GM12891 (cell line): ENCODE measurements around the gene ICOS. TPM values are rescaled to one million over a fixed set of nuclear protein-coding genes. Genes with fewer than 3 reads are reported as not detected.

Source experiments
- DNase-seq: peaks from one replicate; pipeline ENCODE4 v3.0.0; 2011; ENCODE audit warnings: low spot score; ENCODE audit not compliant: insufficient read length
- FAIRE-seq: peaks from 2 replicates; lab custom pipeline; 2011; peaks lifted over from hg19 to GRCh38; lab: Jason Lieb, UNC
- PAX5 ChIP-seq: IDR thresholded peaks from 2 replicates; pipeline ENCODE4 v1.6.1; 2011; ENCODE audit warnings: low read length, moderate library complexity, mild to moderate bottlenecking; ENCODE audit not compliant: insufficient read depth, severe bottlenecking
- POLR2A ChIP-seq: IDR thresholded peaks from 2 replicates; pipeline ENCODE4 v1.6.1; 2011; ENCODE audit warnings: low read depth, low read length, control low read depth
- POLR2AphosphoS5 ChIP-seq: IDR thresholded peaks from 2 replicates; pipeline ENCODE4 v1.6.1; 2011; ENCODE audit warnings: low read depth, low read length, control low read depth
- POU2F2 ChIP-seq: IDR thresholded peaks from 2 replicates; pipeline ENCODE4 v1.6.1; 2011; ENCODE audit warnings: low read depth, mild to moderate bottlenecking, control low read depth, low read length, moderate library complexity
- SPI1 ChIP-seq: IDR thresholded peaks from 2 replicates; pipeline ENCODE4 v1.6.1; 2011; ENCODE audit warnings: low read depth, low read length, control low read depth
- TAF1 ChIP-seq: IDR thresholded peaks from 2 replicates; pipeline ENCODE4 v1.6.1; 2011; ENCODE audit warnings: low read depth, low read length, control low read depth
- polyA plus RNA-seq: library from polyadenylated mRNA; unstranded; fragments of >200 nt; gene quantifications from one replicate; pipeline ENCODE4 v1.2.1, GENCODE V29; 2012; ENCODE audit warnings: low read depth, missing spikeins, inconsistent platforms; ENCODE audit not compliant: missing spikeins

Gene ICOS, protein sequence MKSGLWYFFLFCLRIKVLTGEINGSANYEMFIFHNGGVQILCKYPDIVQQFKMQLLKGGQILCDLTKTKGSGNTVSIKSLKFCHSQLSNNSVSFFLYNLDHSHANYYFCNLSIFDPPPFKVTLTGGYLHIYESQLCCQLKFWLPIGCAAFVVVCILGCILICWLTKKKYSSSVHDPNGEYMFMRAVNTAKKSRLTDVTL
- 0.05 TPM for polyA plus RNA-seq

DNA sequence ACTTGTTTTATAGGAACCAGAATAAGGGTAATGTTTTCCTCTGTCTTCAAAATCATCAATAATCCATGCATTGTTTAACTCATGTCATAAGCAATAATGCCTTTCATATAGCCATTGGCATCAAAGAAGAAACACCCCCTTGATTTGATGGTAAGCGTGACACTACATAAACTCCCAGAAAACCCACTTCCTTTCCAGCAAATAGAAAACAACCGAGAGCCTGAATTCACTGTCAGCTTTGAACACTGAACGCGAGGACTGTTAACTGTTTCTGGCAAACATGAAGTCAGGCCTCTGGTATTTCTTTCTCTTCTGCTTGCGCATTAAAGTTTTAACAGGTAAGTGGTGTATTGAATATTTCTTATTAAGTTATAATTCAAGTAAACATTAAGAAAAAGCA is at the start of gene ICOS:
ICOS (plus strand) TSS at position 229 of the 400 bp plus-strand sequence; CDS start at position 281, 52 bp downstream.
- FAIRE-seq (no peak), DNase-seq (no peak)

DNA sequence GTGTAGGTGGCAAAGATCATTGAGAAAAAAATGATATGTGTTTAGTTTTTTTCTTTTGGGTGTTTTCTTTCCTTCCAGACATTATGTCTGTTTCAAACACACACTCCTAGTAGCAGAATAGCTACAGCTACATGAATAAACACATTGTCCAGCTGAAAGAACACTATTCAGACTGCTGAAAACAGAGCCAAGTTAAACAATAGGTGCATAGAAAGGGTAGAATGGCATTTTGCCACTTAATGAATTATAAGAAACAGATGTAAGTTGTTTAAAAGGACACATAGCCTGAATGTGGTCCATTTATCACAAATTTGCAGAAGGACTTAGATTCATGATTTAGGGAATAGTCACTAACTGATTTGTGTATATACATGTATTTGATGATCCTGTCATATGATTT is 48.9 kb upstream of the ICOS start:
- DNase-seq: no peak
- no peak for TF ChIP-seq POLR2A
- TF ChIP-seq POU2F2: no peak
- no peak for FAIRE-seq

More for the DNA sequence above, at the start of gene ICOS:
- no peak for TF ChIP-seq TAF1
- no peak for TF ChIP-seq POLR2A
- no peak for TF ChIP-seq POU2F2
- TF ChIP-seq POLR2AphosphoS5: no peak
- no peak for TF ChIP-seq SPI1
- TF ChIP-seq PAX5: no peak

DNA sequence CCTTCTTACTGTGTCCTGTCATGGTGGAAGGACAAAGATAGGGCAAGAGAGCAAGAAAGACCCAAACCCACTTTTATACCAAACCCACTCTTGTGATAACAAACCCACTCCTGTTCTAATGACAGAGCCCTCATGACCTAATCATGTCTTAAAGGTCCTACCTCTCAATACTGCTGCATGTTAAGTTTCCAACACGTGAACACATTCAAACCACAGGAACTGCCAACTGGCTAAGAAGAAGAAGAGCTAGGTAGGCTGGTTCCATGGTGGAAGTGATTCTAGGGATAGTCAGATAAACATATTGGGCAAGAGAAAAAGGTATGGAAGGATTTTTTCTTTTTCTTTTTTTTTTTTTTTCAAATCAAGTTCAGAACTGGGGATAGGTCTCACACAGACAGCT is 47.0 kb upstream of the ICOS start:
- FAIRE-seq: no peak
- no peak for DNase-seq
- TF ChIP-seq PAX5 (no peak), TAF1 (no peak), POLR2AphosphoS5 (no peak), POU2F2 (no peak)

DNA sequence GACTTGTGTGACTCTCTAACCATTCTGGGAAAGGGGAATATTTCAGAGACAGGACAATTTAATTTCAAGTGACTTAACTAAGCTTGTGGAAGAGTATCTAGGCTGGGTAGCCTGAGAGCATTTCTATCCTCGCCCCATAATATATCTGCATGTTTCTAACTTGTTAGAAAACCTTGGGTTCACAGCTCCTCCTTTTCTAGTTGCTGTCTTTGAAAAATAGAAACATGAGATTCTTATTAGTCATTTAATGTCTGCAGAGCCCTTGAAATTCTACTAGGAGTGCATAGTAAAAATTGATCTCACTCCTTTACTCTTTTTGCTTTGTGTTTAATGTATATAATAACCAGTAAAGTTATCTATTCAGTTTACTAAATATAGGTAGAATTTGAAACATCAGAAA is 46.6 kb upstream of the ICOS start:
- no peak for DNase-seq
- no peak for FAIRE-seq
- TF ChIP-seq SPI1 (no peak), POLR2AphosphoS5 (no peak), POU2F2 (no peak), POLR2A (no peak), PAX5 (no peak)

DNA sequence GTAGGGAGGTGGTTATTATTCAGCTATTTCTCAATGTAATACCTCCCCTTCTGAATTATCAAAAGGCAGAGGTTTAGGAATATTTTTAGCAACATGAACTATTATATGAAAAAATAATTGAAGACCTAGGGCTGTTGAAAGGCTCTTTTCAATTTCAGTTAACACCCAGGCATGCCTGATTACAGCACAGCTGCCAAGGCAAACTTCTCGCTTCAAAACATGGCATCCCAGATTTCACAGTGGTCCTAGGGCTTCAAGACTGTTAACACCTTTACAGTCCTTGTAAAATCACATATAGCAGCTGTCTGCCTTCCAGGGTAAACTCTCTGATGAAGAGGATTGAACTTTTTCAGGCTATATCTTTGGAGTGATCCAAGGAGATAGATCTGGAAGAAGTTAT is 45.8 kb upstream of the ICOS start:
- DNase-seq: no peak
- TF ChIP-seq POU2F2 (no peak), SPI1 (no peak), POLR2AphosphoS5 (no peak), TAF1 (no peak), PAX5 (no peak), POLR2A (no peak)
- no peak for FAIRE-seq

DNA sequence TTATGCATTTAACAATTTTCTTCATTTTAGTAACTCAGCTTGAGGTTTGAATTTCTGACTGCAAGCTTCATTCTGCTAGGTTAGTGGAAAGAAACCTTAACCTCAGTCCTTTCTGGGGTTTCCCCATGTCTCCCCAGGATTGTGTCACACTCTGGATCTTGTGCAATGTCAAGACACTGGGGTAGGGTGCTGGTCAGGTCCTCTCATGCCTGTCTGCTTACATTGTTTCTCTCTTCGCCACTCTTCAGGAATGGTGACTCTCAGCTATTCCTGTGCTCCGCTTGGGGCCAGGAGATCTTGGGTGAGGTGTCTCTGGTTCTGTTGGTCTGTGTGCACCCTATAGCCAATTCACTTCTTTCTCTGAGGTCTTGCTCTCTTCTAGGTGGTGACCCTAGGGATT is 45.1 kb upstream of the ICOS start:
- TF ChIP-seq PAX5 (no peak), SPI1 (no peak), POLR2AphosphoS5 (no peak), TAF1 (no peak), POLR2A (no peak), POU2F2 (no peak)

DNA sequence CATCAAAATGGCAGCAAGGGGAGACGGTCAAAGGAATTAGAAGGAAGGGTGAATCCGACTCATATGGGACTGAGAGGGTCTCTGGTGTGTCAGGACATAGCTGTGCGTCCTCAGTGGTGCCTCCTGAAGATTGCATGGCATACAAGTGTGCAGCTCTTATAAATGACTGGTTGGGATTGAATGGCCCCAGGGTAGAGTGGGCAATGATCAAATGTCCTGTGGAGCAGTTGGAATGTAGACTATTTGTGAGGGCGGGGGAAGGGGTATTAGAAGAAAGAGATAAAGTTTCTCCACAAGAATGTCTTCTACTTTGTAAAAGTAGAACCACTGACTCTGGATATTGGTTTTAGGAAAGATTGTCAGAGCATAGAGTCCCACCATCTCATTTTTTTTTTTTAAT is 44.4 kb upstream of the ICOS start:
- FAIRE-seq: no peak
- DNase-seq: no peak
- no peak for TF ChIP-seq PAX5
- no peak for TF ChIP-seq SPI1
- TF ChIP-seq POU2F2: no peak
- TF ChIP-seq POLR2AphosphoS5: no peak
- TF ChIP-seq TAF1: no peak
- TF ChIP-seq POLR2A: no peak

More for the DNA sequence above, 45.1 kb upstream of the ICOS start:
- no peak for DNase-seq
- FAIRE-seq: no peak

DNA sequence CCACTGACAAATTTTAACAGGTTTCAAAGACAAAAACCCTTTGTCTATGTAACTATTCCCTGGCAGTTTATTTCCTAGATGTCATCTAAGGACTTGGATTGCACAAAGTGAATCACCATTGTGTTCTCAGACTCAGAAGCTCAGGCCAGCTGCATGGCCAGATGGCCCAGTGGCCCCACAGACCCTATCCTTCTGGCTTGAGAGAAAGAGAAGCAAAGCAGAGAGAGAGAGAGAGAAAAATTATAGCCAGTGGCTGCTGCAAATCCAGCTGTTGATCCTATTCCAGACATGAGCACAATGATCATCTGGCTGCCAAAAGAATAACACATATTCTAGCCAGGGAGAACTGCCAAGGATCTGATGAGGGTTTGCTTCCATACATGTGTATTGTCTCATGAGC is 43.2 kb upstream of the ICOS start:
- no peak for TF ChIP-seq SPI1
- no peak for TF ChIP-seq POLR2A
- DNase-seq (no peak), FAIRE-seq (no peak)

DNA sequence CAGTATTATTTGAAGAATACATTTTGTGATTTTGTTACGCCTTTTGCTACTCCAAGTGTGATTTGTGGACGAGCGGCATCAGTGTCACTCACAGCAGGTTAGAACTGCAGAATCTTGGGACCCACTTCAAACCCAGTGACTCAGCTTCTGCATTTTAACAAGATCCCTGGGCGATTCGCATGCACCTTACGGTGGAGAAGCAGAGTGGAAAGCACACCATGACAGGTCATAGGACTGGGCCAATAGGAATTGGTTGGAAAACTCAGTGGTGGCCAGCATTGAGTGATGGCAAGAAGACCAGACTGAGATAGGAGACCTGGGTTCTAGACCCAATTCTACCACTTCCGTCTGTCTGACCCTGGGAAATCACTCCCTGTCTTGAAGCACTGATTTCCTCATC is 42.7 kb upstream of the ICOS start:
- FAIRE-seq: no peak
- no peak for DNase-seq
- TF ChIP-seq POLR2AphosphoS5: no peak
- no peak for TF ChIP-seq TAF1
- TF ChIP-seq POU2F2: no peak
- no peak for TF ChIP-seq SPI1
- no peak for TF ChIP-seq PAX5
- TF ChIP-seq POLR2A: no peak

DNA sequence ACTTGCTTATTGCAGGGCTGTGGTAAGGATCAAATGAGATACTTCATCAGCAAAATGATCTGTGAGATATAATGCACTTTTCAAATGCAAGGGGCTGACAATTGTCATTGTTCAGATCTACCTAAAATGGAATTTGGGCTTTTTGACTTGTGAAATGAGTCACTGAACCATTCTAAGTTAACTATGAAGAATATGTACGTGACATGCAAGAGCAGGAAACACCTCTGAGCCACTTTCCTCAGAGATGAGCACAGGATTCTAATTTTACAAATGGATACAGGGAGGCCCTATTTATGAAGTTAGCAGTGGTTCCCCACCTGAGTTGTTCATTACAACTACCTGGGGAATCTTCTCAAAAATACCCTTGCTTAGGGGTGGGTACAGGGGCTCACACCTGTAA is 42.3 kb upstream of the ICOS start:
- no peak for DNase-seq
- FAIRE-seq: no peak
- TF ChIP-seq POLR2A (no peak), TAF1 (no peak), POU2F2 (no peak), PAX5 (no peak), SPI1 (no peak)

DNA sequence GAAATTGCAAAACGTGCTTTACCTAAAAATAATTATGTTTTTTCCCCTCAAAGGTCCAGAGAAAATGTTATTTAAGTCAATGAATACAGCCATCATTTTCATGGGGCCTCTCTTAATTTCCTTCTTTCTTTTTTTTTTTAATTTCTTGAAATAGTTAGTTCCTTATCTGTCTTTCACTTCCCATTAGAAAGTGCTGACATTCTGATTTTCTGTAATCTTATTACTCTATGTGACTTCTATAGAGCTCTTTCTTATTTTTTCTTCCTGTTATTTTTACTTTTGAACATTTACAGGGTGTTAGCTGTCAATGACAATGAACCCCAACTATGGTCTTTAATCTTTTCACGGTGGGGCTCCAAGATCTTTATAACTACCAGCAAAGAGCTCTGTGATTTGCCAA is 39.0 kb upstream of the ICOS start:
- FAIRE-seq (no peak), DNase-seq (no peak)
- no peak for TF ChIP-seq POLR2AphosphoS5
- no peak for TF ChIP-seq TAF1
- no peak for TF ChIP-seq POU2F2
- no peak for TF ChIP-seq POLR2A
- TF ChIP-seq SPI1: no peak
- no peak for TF ChIP-seq PAX5
